ENCODE results near the gene SLC35G6. TPM values are rescaled to one million over a fixed set of nuclear protein-coding genes. Genes with fewer than 3 reads are reported as not detected.

Gene SLC35G6
- total RNA-seq, 2 donors from 2014 or later, result not detected

DNA sequence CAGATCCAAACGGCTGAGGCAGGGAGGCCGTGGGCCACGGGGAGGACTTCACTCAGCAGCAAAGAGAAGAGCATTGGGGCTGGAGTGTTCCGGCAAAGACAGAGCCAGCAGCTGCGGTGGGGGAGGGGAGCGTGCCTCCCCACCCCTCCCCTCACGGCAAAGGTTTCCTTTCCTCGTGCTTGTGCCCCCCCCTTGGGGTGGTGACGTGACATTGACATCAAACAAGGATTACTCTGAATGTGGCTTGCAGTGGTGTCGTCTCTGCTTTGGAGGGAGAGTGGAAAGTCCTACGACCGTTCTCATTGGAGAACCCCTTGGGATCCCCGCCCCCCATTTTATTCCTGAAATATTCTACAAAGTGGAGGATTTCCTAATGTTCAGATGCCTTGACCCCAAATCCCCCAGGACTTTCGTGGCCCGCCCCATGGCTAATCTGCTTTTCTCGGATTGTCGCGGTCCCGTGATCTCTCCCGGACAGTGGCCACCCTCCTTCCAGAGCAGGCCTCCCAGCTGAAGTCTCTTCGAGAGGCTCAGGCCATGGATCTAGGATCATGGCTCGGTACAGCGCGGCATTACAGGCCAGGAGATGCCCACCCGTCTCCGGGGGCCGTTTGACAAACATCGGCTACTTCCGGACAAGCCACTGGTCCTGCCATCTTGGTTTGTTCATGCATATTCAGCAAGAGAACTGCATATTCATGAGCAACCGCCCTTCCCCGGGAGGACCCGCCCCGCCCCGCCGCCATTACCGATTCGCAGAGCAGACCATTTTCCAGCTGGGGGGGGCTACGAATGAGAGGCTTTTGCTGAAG is 2.2 kb downstream of the SLC35G6 start:
- intact Hi-C loops (cut with DNase I), result loop anchor here (10.0 kb wide), 2 partner anchors 129 to 201 kb away; partner anchors contain the start of genes KCTD11, TMEM95, TP53 and WRAP53

GRCh38 chr17:7484067-7484918 is 3.0 kb downstream of the SLC35G6 start, which contains the start of gene POLR2A:
TSS of gene POLR2A (plus strand) at chr17:7484366.
- WGBS, result under 1% methylated on average over 63 of the region's 64 CpGs
- no peaks in the 10 kb centered on the region for H3K36me3 ChIP-seq
- no peaks in the 10 kb centered on the region for H3K27me3 ChIP-seq (replicated peaks; ENCODE audit: insufficient read depth)
- TF ChIP-seq POLR2A (IDR thresholded peaks at IDR 0.05) (peak; percentile 99), POLR2AphosphoS5 (IDR thresholded peaks at IDR 0.05) (peak; percentile 97)
- TF ChIP-seq, protein P1, sequence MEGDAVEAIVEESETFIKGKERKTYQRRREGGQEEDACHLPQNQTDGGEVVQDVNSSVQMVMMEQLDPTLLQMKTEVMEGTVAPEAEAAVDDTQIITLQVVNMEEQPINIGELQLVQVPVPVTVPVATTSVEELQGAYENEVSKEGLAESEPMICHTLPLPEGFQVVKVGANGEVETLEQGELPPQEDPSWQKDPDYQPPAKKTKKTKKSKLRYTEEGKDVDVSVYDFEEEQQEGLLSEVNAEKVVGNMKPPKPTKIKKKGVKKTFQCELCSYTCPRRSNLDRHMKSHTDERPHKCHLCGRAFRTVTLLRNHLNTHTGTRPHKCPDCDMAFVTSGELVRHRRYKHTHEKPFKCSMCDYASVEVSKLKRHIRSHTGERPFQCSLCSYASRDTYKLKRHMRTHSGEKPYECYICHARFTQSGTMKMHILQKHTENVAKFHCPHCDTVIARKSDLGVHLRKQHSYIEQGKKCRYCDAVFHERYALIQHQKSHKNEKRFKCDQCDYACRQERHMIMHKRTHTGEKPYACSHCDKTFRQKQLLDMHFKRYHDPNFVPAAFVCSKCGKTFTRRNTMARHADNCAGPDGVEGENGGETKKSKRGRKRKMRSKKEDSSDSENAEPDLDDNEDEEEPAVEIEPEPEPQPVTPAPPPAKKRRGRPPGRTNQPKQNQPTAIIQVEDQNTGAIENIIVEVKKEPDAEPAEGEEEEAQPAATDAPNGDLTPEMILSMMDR (IDR thresholded peaks at IDR 0.05), result peak in 2 of 4 experiments; percentile 28 to 42
- DNase-seq (ENCODE audit: low spot score), result peak; percentile 97
- peak within 1 kb of the TSS; percentile 63 to 72 for H3K4me3 ChIP-seq
- peaks cover 2% of the 10 kb centered on the region for H3K4me1 ChIP-seq (replicated peaks)
- no peaks in the 10 kb centered on the region for H3K9me3 ChIP-seq
- H3K27ac ChIP-seq, result peak within 1 kb of the TSS; percentile 100
- intact Hi-C loops (cut with DNase I), result loop anchor here (10.0 kb wide), 2 partner anchors 129 to 201 kb away; partner anchors contain the start of genes KCTD11, TMEM95, TP53 and WRAP53

More for the DNA sequence above, 2.2 kb downstream of the SLC35G6 start:
- Histone ChIP-seq H3K9me3 (no peaks in the 10 kb centered on the region), H3K4me1 (replicated peaks) (peaks cover 2% of the 10 kb centered on the region), H3K27me3 (replicated peaks; ENCODE audit: insufficient read depth) (no peaks in the 10 kb centered on the region), H3K27ac (peak overlapping the region; percentile 100), H3K36me3 (no peaks in the 10 kb centered on the region), H3K4me3 (peak overlapping the region; percentile 63 to 72)
- DNase-seq (ENCODE audit: low spot score), result peak; percentile 95
- TF ChIP-seq, protein P1 (IDR thresholded peaks at IDR 0.05), result no peak
- peak; percentile 75 for TF ChIP-seq POLR2A (IDR thresholded peaks at IDR 0.05)
- TF ChIP-seq POLR2AphosphoS5 (IDR thresholded peaks at IDR 0.05), result peak; percentile 78
- under 1% methylated on average over 38 of the region's 38 CpGs for WGBS

- DNase-seq (ENCODE audit: low spot score), result no peak
- H3K36me3 ChIP-seq, result no peaks in the 10 kb centered on the region
- peak overlapping the region; percentile 100 for H3K27ac ChIP-seq
- TF ChIP-seq, protein P1 (IDR thresholded peaks at IDR 0.05), result peak in 2 of 4 experiments; percentile 1 to 22
- no peak for TF ChIP-seq POLR2AphosphoS5 (IDR thresholded peaks at IDR 0.05)
- no peaks in the 10 kb centered on the region for H3K9me3 ChIP-seq
- peak overlapping the region; percentile 63 to 72 for H3K4me3 ChIP-seq
- no peaks in the 10 kb centered on the region for H3K27me3 ChIP-seq (replicated peaks; ENCODE audit: insufficient read depth)
- WGBS, result under 1% methylated on average over 19 of the region's 19 CpGs
- H3K4me1 ChIP-seq (replicated peaks), result peaks cover 2% of the 10 kb centered on the region
- intact Hi-C loops (cut with DNase I), result loop anchor here (10.0 kb wide), 2 partner anchors 130 to 200 kb away; partner anchors contain the start of genes KCTD11, TMEM95, TP53 and WRAP53
Observed at GRCh38 chr17:7484919-7485377, 3.7 kb downstream of the SLC35G6 start.

DNA sequence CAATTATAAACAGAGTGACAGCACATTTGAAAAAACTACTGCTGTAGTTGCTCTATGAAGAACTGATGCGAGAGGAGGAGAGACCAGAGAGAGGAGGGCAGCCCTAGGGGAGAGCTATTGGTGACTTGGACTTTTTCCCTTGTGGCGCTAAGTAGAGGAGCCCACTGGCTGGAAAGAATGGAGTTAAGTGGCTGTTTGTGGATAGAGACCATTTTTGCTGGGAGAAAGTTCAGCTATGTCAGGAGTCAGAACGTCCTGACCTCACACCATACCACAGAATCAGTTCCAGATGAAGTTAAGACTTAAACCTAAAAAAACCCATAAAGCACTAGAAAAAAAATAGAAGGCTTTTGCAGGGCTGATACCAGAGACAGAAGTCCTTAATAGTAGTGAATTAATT is 4.9 kb downstream of the SLC35G6 start:
- Histone ChIP-seq H3K36me3 (no peaks in the 10 kb centered on the region), H3K4me1 (replicated peaks) (peaks cover 2% of the 10 kb centered on the region), H3K4me3 (peak overlapping the region; percentile 63 to 72), H3K9me3 (no peaks in the 10 kb centered on the region), H3K27ac (peak overlapping the region; percentile 31 to 100), H3K27me3 (replicated peaks; ENCODE audit: insufficient read depth) (no peaks in the 10 kb centered on the region)
- WGBS, result 27% methylated on average over 3 of the region's 3 CpGs
- DNase-seq (ENCODE audit: low spot score), result no peak
- no peak for TF ChIP-seq POLR2A (IDR thresholded peaks at IDR 0.05)
- no peak for TF ChIP-seq POLR2AphosphoS5 (IDR thresholded peaks at IDR 0.05)
- intact Hi-C loops (cut with DNase I), result loop anchor here (10.0 kb wide), 2 partner anchors 131 to 199 kb away; partner anchors contain the start of genes KCTD11, TMEM95, TP53 and WRAP53

Measured in prostate gland (tissue), 2 donors.